K562 (cell line): Measurements from ENCODE around the gene JRKL. TPM values are rescaled to one million over a fixed set of nuclear protein-coding genes. Genes with fewer than 3 reads are reported as not detected.

Source experiments
- ATAC-seq: fragments of 200-7000 bp; cut with Tn5 transposase; 3 replicates; pipeline ENCODE4 v1.9.1; 2020; ENCODE audit warnings: moderate library complexity
- BruUV-seq: library from RNA; stranded (reverse); fragments of 400-500 nt; replicated peaks from 2 replicates; lab custom pipeline; 2021; lab: Mats Ljungman, UMichigan
- CTCF ChIA-PET: fragments of 300-600 bp; formaldehyde crosslinking; extraction: SDS; loops from one replicate; lab custom pipeline; 2021; ENCODE audit warnings: low intra/inter-chr PET ratio; lab: Yijun Ruan, JAX
- POLR2A ChIA-PET: fragments of 300-600, 350-650 bp; sonication (Branson Sonifier 250); formaldehyde crosslinking; extraction: SDS; loops from one replicate; lab custom pipeline; 2021; ENCODE audit warnings: antibody characterized with exemption, inconsistent platforms; lab: Yijun Ruan, JAX
- DNase-seq, 4 experiments: peaks; one replicate each; pipeline versions ENCODE4 v3.0.0 to v3.0.0-alpha.2; 2011 to 2018; ENCODE audit warnings: low spot score in 3 of 4, mixed read lengths in 3 of 4; ENCODE audit errors: extremely low read depth in 1 of 4
- FAIRE-seq: peaks from 2 replicates; lab custom pipeline; 2011; peaks lifted over from hg19 to GRCh38; lab: Jason Lieb, UNC
- H2AFZ ChIP-seq: 2 replicates; pipeline ENCODE4 v1.6.0; 2011; ENCODE audit warnings: low read depth, low read length, control low read depth, inconsistent platforms
- H3K27ac ChIP-seq: fragments of 200-600 bp; 3 replicates; pipeline ENCODE4 v1.8.0; 2011; ENCODE audit warnings: low read depth, mild to moderate bottlenecking, control low read depth, inconsistent platforms, low read length, moderate library complexity, mixed read lengths; ENCODE audit errors: extremely low read depth
- H3K27me3 ChIP-seq, 2 experiments: fragments of 300-600 bp in 1 of 2; 2 replicates in 1 of 2; 3 replicates in 1 of 2; pipeline versions ENCODE4 v1.6.0 to v1.8.0; 2011; ENCODE audit warnings: inconsistent platforms in 2 of 2, low read length in 2 of 2, mild to moderate bottlenecking in 1 of 2, mixed read lengths in 1 of 2, moderate library complexity in 1 of 2; ENCODE audit not compliant: control insufficient read depth in 2 of 2, insufficient read depth in 2 of 2
- H3K36me3 ChIP-seq: fragments of 300-600 bp; 3 replicates; pipeline ENCODE4 v1.8.0; 2011; ENCODE audit warnings: mild to moderate bottlenecking, low read length, inconsistent platforms; ENCODE audit not compliant: control insufficient read depth, insufficient read depth
- H3K4me1 ChIP-seq, 2 experiments: fragments of 200-600 bp in 1 of 2; replicated peaks in 1 of 2; 2 replicates in 1 of 2; 3 replicates in 1 of 2; pipeline versions ENCODE4 v1.5.1 to v1.8.0; 2011; ENCODE audit warnings: inconsistent platforms in 2 of 2, low read length in 2 of 2, mild to moderate bottlenecking in 1 of 2, mixed read lengths in 1 of 2, moderate library complexity in 1 of 2; ENCODE audit not compliant: control insufficient read depth in 2 of 2, insufficient read depth in 2 of 2
- H3K4me2 ChIP-seq: 2 replicates; pipeline ENCODE4 v1.6.1; 2011; ENCODE audit warnings: low read length, control low read depth, inconsistent platforms, mixed read lengths; ENCODE audit not compliant: insufficient read depth
- H3K4me3 ChIP-seq: fragments of 200-600 bp; sonication (generic), shearing (Covaris generic); 2 replicates; pipeline ENCODE4 v1.5.1; 2016; ENCODE audit warnings: control low read depth, inconsistent platforms
- H3K79me2 ChIP-seq: fragments of 200-600 bp; 3 replicates; pipeline ENCODE4 v1.8.0; 2011; ENCODE audit warnings: low read length, inconsistent platforms; ENCODE audit not compliant: control insufficient read depth, insufficient read depth
- H3K9ac ChIP-seq, 2 experiments: 2 replicates each; pipeline versions ENCODE4 v1.6.0 to v1.6.1; 2011; ENCODE audit warnings: low read depth in 2 of 2, low read length in 2 of 2, control low read depth in 1 of 2, inconsistent platforms in 1 of 2, mild to moderate bottlenecking in 1 of 2, mixed read lengths in 1 of 2; ENCODE audit not compliant: insufficient read depth in 1 of 2
- H3K9me1 ChIP-seq: one replicate; pipeline ENCODE4 v1.6.0; 2011; ENCODE audit warnings: inconsistent platforms, mild to moderate bottlenecking, low read length, moderate library complexity; ENCODE audit not compliant: control insufficient read depth, insufficient read depth
- H3K9me3 ChIP-seq: replicated peaks from 2 replicates; pipeline ENCODE4 v1.5.1; 2011; ENCODE audit warnings: low read depth, low read length, inconsistent platforms; ENCODE audit not compliant: control insufficient read depth, insufficient read depth
- H4K20me1 ChIP-seq: replicated peaks from 2 replicates; pipeline ENCODE4 v1.6.1; 2011; ENCODE audit warnings: low read length, inconsistent platforms, mixed read lengths; ENCODE audit not compliant: control insufficient read depth, insufficient read depth
- CREB3L1 ChIP-seq: fragments of 450-650 bp; IDR thresholded peaks from 2 replicates; pipeline ENCODE4 v1.6.1; 2014; ENCODE audit warnings: low read depth, mild to moderate bottlenecking, moderate library complexity, borderline replicate concordance
- E2F5 ChIP-seq: sonication (generic); formaldehyde crosslinking; IDR thresholded peaks from 2 replicates; pipeline ENCODE4 v1.8.0; 2022; ENCODE audit warnings: mild to moderate bottlenecking, missing genetic modification reagents
- KDM4B ChIP-seq, 2 experiments: fragments of 450-650 bp in 1 of 2; sonication (generic) in 1 of 2; IDR thresholded peaks; 2 replicates each; pipeline ENCODE4 v1.6.1; 2016 to 2017; ENCODE audit warnings: borderline replicate concordance in 2 of 2, antibody characterized with exemption in 1 of 2, low read depth in 1 of 2, mild to moderate bottlenecking in 1 of 2
- LCOR ChIP-seq: sonication (generic); formaldehyde crosslinking; IDR thresholded peaks from 2 replicates; pipeline ENCODE4 v1.8.0; 2022; ENCODE audit warnings: mild to moderate bottlenecking, missing genetic modification reagents
- MBD1 ChIP-seq: fragments of 250-450 bp; sonication (Bioruptor Pico); IDR thresholded peaks from 2 replicates; pipeline ENCODE4 v1.8.0; 2022; ENCODE audit warnings: inconsistent platforms
- MCM5 ChIP-seq: fragments of 450-650 bp; IDR thresholded peaks from 2 replicates; pipeline ENCODE4 v1.6.1; 2016; ENCODE audit warnings: low read depth
- MLLT1 ChIP-seq, 2 experiments: fragments of 450-650 bp; IDR thresholded peaks; 2 replicates each; pipeline ENCODE4 v1.6.1; 2016
- PKNOX1 ChIP-seq: fragments of 450-650 bp; IDR thresholded peaks from 2 replicates; pipeline ENCODE4 v1.6.1; 2016
- TAL1 ChIP-seq: fragments of 450-650 bp; IDR thresholded peaks from 2 replicates; pipeline ENCODE4 v1.6.1; 2016; ENCODE audit warnings: mild to moderate bottlenecking
- TSC22D4 ChIP-seq: fragments of 450-650 bp; IDR thresholded peaks from 2 replicates; pipeline ENCODE4 v1.6.1; 2016; ENCODE audit warnings: missing genetic modification characterization, missing biosample characterization, control low read depth
- U2AF2 ChIP-seq: fragments of 200-400 bp; formaldehyde crosslinking; optimal IDR thresholded peaks from 2 replicates; pipeline ENCODE3; 2017; ENCODE audit warnings: low read depth, mild to moderate bottlenecking, low read length
- ZNF324 ChIP-seq: fragments of 250-450 bp; sonication (Bioruptor Pico); IDR thresholded peaks from 2 replicates; pipeline ENCODE4 v1.4.0; 2020; ENCODE audit warnings: mild to moderate bottlenecking
- WGBS: fragments of 100-300 bp; shearing (Covaris generic); methylation state at CpG from one replicate; pipeline ENCODE4 v1.1.6; 2016; ENCODE audit warnings: low coverage, mixed read lengths; ENCODE audit not compliant: insufficient coverage; ENCODE audit errors: missing lambda C conversion rate; 5-methylcytosine and 5-hydroxymethylcytosine counted together
- in situ Hi-C: fragments of 300-500 bp; cut with MboI; formaldehyde crosslinking; loops from 4 replicates; pipeline ENCODE4 v1.15.0; 2018; ENCODE audit warnings: inconsistent platforms, mixed read lengths
- intact Hi-C: fragments of 100-400 bp; cut with micrococcal nuclease; formaldehyde crosslinking; loops from 2 replicates; pipeline ENCODE4 v1.14.2; 2022
- polyA plus RNA-seq, 8 experiments: library from polyadenylated mRNA; depleted of rRNA in 4 of 8; stranded (reverse) in 5 of 8; unstranded in 3 of 8; fragments of >200 nt; fragmentation: Nextera tagmentation in 2 of 8; fragmentation: Illumina TruSeq in 1 of 8; extraction: Ambion mirVana in 2 of 8; extraction: Trizol in 1 of 8; gene quantifications; 2 replicates each; pipeline versions ENCODE4 v1.2.1 to v1.2.3, GENCODE V29; 2011 to 2014; ENCODE audit warnings: inconsistent platforms in 1 of 8, missing spikeins in 1 of 8
- total RNA-seq, 7 experiments: library from RNA; depleted of rRNA in 6 of 7; stranded (reverse); fragments of >200 nt in 6 of 7; fragmentation: Illumina TruSeq in 2 of 7; extraction: Trizol in 2 of 7; gene quantifications; 2 replicates each; pipeline versions ENCODE4 v1.2.1 to v1.2.3, GENCODE V29; 2011 to 2021; ENCODE audit warnings: low replicate concordance in 1 of 7

The JRKL gene
- total and polyA plus RNA-seq, 9 of the 15 experiments (the other 6 are each of a cell fraction or from before 2014, with no cell fraction given), result 4.5 to 14.8 (median 8.5) TPM

- no peak for TF ChIP-seq CREB3L1
- TF ChIP-seq PKNOX1, result peak; percentile 19; the same call in 1 of the 2 replicates
- peak; percentile 39; the same call in 1 of the 2 replicates for TF ChIP-seq TAL1
- no peak for TF ChIP-seq U2AF2
Measured at GRCh38 chr11:96361778-96362177, 28.0 kb upstream of the JRKL start (continued).

GRCh38 chr11:96365493-96365892 lies 24.3 kb upstream of the JRKL start:
- DNase-seq, result no peak
- H3K27me3 ChIP-seq, result no peaks in the 10 kb centered on the region
- H4K20me1 ChIP-seq, result no peaks in the 10 kb centered on the region
- no peaks in the 10 kb centered on the region for H3K79me2 ChIP-seq
- H3K9ac ChIP-seq, result no peak overlapping the region
- H3K9me3 ChIP-seq, result no peaks in the 10 kb centered on the region; the same call in 1 of the 2 replicates
- H3K4me1 ChIP-seq, result peaks cover 0 to 18% of the 10 kb centered on the region in 2 experiments; a peak in 3 of 5 replicates
- in situ Hi-C loops (no loop called here), intact Hi-C loops (no loop called here)
- no peak overlapping the region for H3K4me2 ChIP-seq
- H3K36me3 ChIP-seq, result peaks cover 25% of the 10 kb centered on the region; the same call in 2 of the 3 replicates
- H2AFZ ChIP-seq, result no peak overlapping the region
- ChIA-PET POLR2A (interaction anchor here (0.6 to 1.2 kb wide), 2 partner anchors 12 to 37 kb away, joined by 3 read pairs; no protein-coding TSS in a partner anchor), CTCF (no interaction called here)
- H3K9me1 ChIP-seq, result no peaks in the 10 kb centered on the region
- WGBS, result 27% methylated on average over 1 of the region's 1 CpG
- no peak overlapping the region for H3K27ac ChIP-seq
- no TSS peak for BruUV-seq
- no peak; the same call in 2 of the 3 replicates for ATAC-seq
- FAIRE-seq, result no peak
- no peak overlapping the region for H3K4me3 ChIP-seq
- no peak for TF ChIP-seq ZNF324 (CRISPR knock-in tag)
- TF ChIP-seq MLLT1 (IDR thresholded peaks at IDR 0.05), result no peak
- TF ChIP-seq E2F5, result no peak
- TF ChIP-seq MBD1 (CRISPR knock-in tag), result no peak
- no peak for TF ChIP-seq LCOR (CRISPR knock-in tag)
- TF ChIP-seq MCM5, result no peak
- TF ChIP-seq TSC22D4, result no peak
- TF ChIP-seq KDM4B (IDR thresholded peaks at IDR 0.05; ENCODE audit: borderline replicate concordance in 2 of 2, low read depth in 1 of 2), result no peak
